Measurements from ENCODE around the gene PLEKHH3.
A peak's percentile ranks its signal among the peaks of the same experiment; 100 is the strongest.

The PLEKHH3 gene

GRCh38 chr17:42684929-42685556, 8.2 kb upstream of the PLEKHH3 start:
- no peak for DNase-seq

GRCh38 chr17:42683407-42684034, 6.7 kb upstream of the PLEKHH3 start:
- DNase-seq: peak; percentile 20 to 32 (median 22)

GRCh38 chr17:42682722-42683403, 6.1 kb upstream of the PLEKHH3 start:
- peak; percentile 33 to 54 (median 41) for DNase-seq

GRCh38 chr17:42681976-42682721, 5.4 kb upstream of the PLEKHH3 start, which contains the start of gene CNTNAP1:
TSS of gene CNTNAP1 (plus strand) at chr17:42682531. CDS start at chr17:42682830, 299 bp downstream.
- peak; percentile 79 to 87 (median 79) for DNase-seq

GRCh38 chr17:42680331-42680808, 3.6 kb upstream of the PLEKHH3 start:
- peak in 1 of 3 donors; percentile 15 for DNase-seq

GRCh38 chr17:42679492-42680330, 2.9 kb upstream of the PLEKHH3 start:
- peak; percentile 80 to 92 (median 86) for DNase-seq

- peak; percentile 80 to 86 (median 84) for DNase-seq
Measured at GRCh38 chr17:42678951-42679491, 2.2 kb upstream of the PLEKHH3 start.

GRCh38 chr17:42677921-42678781, 1.4 kb upstream of the PLEKHH3 start:
- peak; percentile 83 to 94 (median 90) for DNase-seq

- DNase-seq: peak; percentile 99 to 100 (median 100)
Measured at GRCh38 chr17:42677012-42677857, 441 bp upstream of the PLEKHH3 start.

GRCh38 chr17:42675965-42676423, 800 bp downstream of the PLEKHH3 start:
- DNase-seq: peak; percentile 20 to 42 (median 31)

GRCh38 chr17:42675348-42675964, 1.3 kb downstream of the PLEKHH3 start:
- no peak for DNase-seq

GRCh38 chr17:42674755-42675347, 1.9 kb downstream of the PLEKHH3 start:
- DNase-seq: peak in 1 of 3 donors; percentile 16

GRCh38 chr17:42673885-42674754, 2.7 kb downstream of the PLEKHH3 start:
- peak; percentile 38 to 66 (median 47) for DNase-seq

- DNase-seq: peak in 1 of 3 donors; percentile 18
Measured at GRCh38 chr17:42673266-42673884, 3.4 kb downstream of the PLEKHH3 start.

GRCh38 chr17:42672038-42672437, 4.8 kb downstream of the PLEKHH3 start:
- DNase-seq: peak in 1 of 3 donors; percentile 15

- peak in 2 of 3 donors; percentile 7 to 23 for DNase-seq
Measured at GRCh38 chr17:42670789-42671657, 5.8 kb downstream of the PLEKHH3 start.

All from suppressor macrophage treated with lipopolysaccharide for 1 hour (primary cell).